ENCODE measurements around the gene CHD2.
A peak's percentile ranks its signal among the peaks of the same experiment; 100 is the strongest.
"Not testable (repeated sequence)": the region's sequence is repeated elsewhere in the genome, so short reads cannot be mapped to it uniquely, and the experiment has no call there.

The CHD2 gene

GRCh38 chr15:93028632-93029213 lies 128.6 kb downstream of the CHD2 start:
- peak; percentile 81 for DNase-seq (ENCODE audit: low read depth)
- no peak for TF ChIP-seq CTCF (conservative IDR thresholded peaks at IDR 0.05; ENCODE audit: low read depth, low read length)

GRCh38 chr15:93029214-93029835 lies 129.2 kb downstream of the CHD2 start:
- TF ChIP-seq CTCF (conservative IDR thresholded peaks at IDR 0.05; ENCODE audit: low read depth, low read length) = no peak
- peak; percentile 49 for DNase-seq (ENCODE audit: low read depth)
- no peak overlapping the region for H3K4me3 ChIP-seq (ENCODE audit: low read depth, low read length)

More at GRCh38 chr15:93028632-93029213, 128.6 kb downstream of the CHD2 start:
- H3K4me3 ChIP-seq (ENCODE audit: low read depth, low read length) = no peak overlapping the region

GRCh38 chr15:93029836-93030429 lies 129.8 kb downstream of the CHD2 start:
- DNase-seq (ENCODE audit: low read depth) = peak; percentile 42
- TF ChIP-seq CTCF (conservative IDR thresholded peaks at IDR 0.05; ENCODE audit: low read depth, low read length) = no peak
- H3K4me3 ChIP-seq (ENCODE audit: low read depth, low read length) = no peak overlapping the region

GRCh38 chr15:93030430-93031102 lies 130.4 kb downstream of the CHD2 start:
- peak; percentile 74 for DNase-seq (ENCODE audit: low read depth)
- peak; percentile 85 for TF ChIP-seq CTCF (conservative IDR thresholded peaks at IDR 0.05; ENCODE audit: low read depth, low read length)
- H3K4me3 ChIP-seq (ENCODE audit: low read depth, low read length) = no peak overlapping the region

GRCh38 chr15:93031103-93031464 lies 131.0 kb downstream of the CHD2 start:
- TF ChIP-seq CTCF (conservative IDR thresholded peaks at IDR 0.05; ENCODE audit: low read depth, low read length) = no peak

GRCh38 chr15:93031557-93032384 lies 131.6 kb downstream of the CHD2 start:
- H3K4me3 ChIP-seq (ENCODE audit: low read depth, low read length); DNase-seq (ENCODE audit: low read depth): not testable (repeated sequence)

More at GRCh38 chr15:93031103-93031464, 131.0 kb downstream of the CHD2 start:
- H3K4me3 ChIP-seq (ENCODE audit: low read depth, low read length) = no peak overlapping the region
- no peak for DNase-seq (ENCODE audit: low read depth)

GRCh38 chr15:93032515-93033206 lies 132.5 kb downstream of the CHD2 start:
- not testable (repeated sequence) for DNase-seq (ENCODE audit: low read depth); H3K4me3 ChIP-seq (ENCODE audit: low read depth, low read length)

Data from choroid plexus epithelial cell (primary cell).